ENCODE data around the gene MAP3K5.

MAP3K5 gene

GRCh38 chr6:136742125-136742524 is 50.2 kb downstream of the MAP3K5 start:
- FAIRE-seq, result no peak

GRCh38 chr6:136740050-136740974 is 52.0 kb downstream of the MAP3K5 start:
- FAIRE-seq, result no peak

- FAIRE-seq, result no peak
Observed at GRCh38 chr6:136739501-136739900, 52.8 kb downstream of the MAP3K5 start.

- FAIRE-seq, result no peak
Observed at GRCh38 chr6:136739071-136739470, 53.2 kb downstream of the MAP3K5 start.

GRCh38 chr6:136738692-136739057 is 53.6 kb downstream of the MAP3K5 start:
- no peak for FAIRE-seq

- no peak for FAIRE-seq
Observed at GRCh38 chr6:136737871-136738691, 54.2 kb downstream of the MAP3K5 start.

GRCh38 chr6:136737374-136737844 is 54.9 kb downstream of the MAP3K5 start:
- no peak for FAIRE-seq

- no peak for FAIRE-seq
Observed at GRCh38 chr6:136736281-136736960, 55.9 kb downstream of the MAP3K5 start.

- FAIRE-seq, result no peak
Observed at GRCh38 chr6:136734977-136735376, 57.3 kb downstream of the MAP3K5 start.

GRCh38 chr6:136732889-136733288 is 59.4 kb downstream of the MAP3K5 start:
- FAIRE-seq, result no peak

GRCh38 chr6:136729832-136730231 is 62.4 kb downstream of the MAP3K5 start:
- no peak for FAIRE-seq

- no peak for FAIRE-seq
Observed at GRCh38 chr6:136728976-136729515, 63.2 kb downstream of the MAP3K5 start.

- FAIRE-seq, result no peak
Observed at GRCh38 chr6:136728033-136728939, 64.0 kb downstream of the MAP3K5 start.

GRCh38 chr6:136726837-136727557 is 65.3 kb downstream of the MAP3K5 start:
- FAIRE-seq, result peak; percentile 85

- no peak for FAIRE-seq
Observed at GRCh38 chr6:136725124-136725523, 67.2 kb downstream of the MAP3K5 start.

GRCh38 chr6:136723780-136724179 is 68.5 kb downstream of the MAP3K5 start:
- no peak for FAIRE-seq

GRCh38 chr6:136721467-136721866 is 70.8 kb downstream of the MAP3K5 start:
- peak; percentile 21 for FAIRE-seq

- no peak for FAIRE-seq
Observed at GRCh38 chr6:136720045-136720770, 72.1 kb downstream of the MAP3K5 start.

- no peak for FAIRE-seq
Observed at GRCh38 chr6:136719280-136720044, 72.8 kb downstream of the MAP3K5 start.

- FAIRE-seq, result no peak
Observed at GRCh38 chr6:136718476-136718875, 73.8 kb downstream of the MAP3K5 start.

Measured in islet of Langerhans (tissue), 1 donor.